Breast epithelium (tissue), 3 donors: ENCODE measurements around the gene TMEM270.

Source experiments
- POLR2AphosphoS5 ChIP-seq, 3 donors: sonication (generic); formaldehyde crosslinking; IDR thresholded peaks; one replicate each; pipeline ENCODE4 v1.6.1; 2017; ENCODE audit warnings: antibody characterized with exemption in 3 of 3
- TF ChIP-seq, protein P1 (sequence below), 3 donors: fragments of 450-650 bp; IDR thresholded peaks; one replicate each; pipeline ENCODE4 v1.5.1; 2016 to 2017; ENCODE audit warnings: antibody characterized with exemption in 3 of 3, mild to moderate bottlenecking in 3 of 3, moderate library complexity in 3 of 3

DNA sequence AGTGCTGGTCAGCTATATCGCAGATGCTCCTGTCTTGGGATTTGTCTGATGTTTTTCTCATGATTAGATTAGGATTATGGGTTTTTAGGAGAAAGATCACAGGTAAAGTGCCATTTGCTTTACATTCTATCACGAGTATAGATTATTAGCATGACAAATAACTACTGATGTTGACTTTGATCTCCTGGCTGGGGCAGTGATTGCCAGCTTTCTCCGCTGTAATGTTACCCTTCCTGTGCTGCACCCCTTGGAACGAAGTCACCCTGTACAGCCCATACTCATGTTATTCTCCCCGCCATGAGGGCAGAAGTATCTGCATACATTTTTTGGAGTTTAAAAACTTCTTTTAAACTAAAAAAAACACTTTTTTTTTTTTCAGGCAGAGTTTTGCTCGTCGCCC lies 40.9 kb upstream of the TMEM270 start:
- TF ChIP-seq, protein P1, sequence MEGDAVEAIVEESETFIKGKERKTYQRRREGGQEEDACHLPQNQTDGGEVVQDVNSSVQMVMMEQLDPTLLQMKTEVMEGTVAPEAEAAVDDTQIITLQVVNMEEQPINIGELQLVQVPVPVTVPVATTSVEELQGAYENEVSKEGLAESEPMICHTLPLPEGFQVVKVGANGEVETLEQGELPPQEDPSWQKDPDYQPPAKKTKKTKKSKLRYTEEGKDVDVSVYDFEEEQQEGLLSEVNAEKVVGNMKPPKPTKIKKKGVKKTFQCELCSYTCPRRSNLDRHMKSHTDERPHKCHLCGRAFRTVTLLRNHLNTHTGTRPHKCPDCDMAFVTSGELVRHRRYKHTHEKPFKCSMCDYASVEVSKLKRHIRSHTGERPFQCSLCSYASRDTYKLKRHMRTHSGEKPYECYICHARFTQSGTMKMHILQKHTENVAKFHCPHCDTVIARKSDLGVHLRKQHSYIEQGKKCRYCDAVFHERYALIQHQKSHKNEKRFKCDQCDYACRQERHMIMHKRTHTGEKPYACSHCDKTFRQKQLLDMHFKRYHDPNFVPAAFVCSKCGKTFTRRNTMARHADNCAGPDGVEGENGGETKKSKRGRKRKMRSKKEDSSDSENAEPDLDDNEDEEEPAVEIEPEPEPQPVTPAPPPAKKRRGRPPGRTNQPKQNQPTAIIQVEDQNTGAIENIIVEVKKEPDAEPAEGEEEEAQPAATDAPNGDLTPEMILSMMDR (IDR thresholded peaks at IDR 0.05) = no peak
- no peak for TF ChIP-seq POLR2AphosphoS5 (IDR thresholded peaks at IDR 0.05)
